ENCODE measurements around the gene LZTS3. TPM values are rescaled to one million over a fixed set of nuclear protein-coding genes. Genes with fewer than 3 reads are reported as not detected.

LZTS3 gene
- total RNA-seq, 2 donors from 2014 or later, result 26.8 to 27.7 TPM

- Histone ChIP-seq H3K4me3 (ENCODE audit: low read length) (peak overlapping the region; percentile 91), H3K27ac (ENCODE audit: low read depth, low read length) (peak overlapping the region; percentile 75), H3K9me3 (ENCODE audit: control insufficient read depth, low read length) (no peaks in the 10 kb centered on the region), H3K4me1 (ENCODE audit: control insufficient read depth, insufficient read depth, low read length) (peaks cover 10% of the 10 kb centered on the region), H3K36me3 (ENCODE audit: control insufficient read depth, insufficient read depth, low read length) (no peaks in the 10 kb centered on the region), H3K27me3 (ENCODE audit: control insufficient read depth, insufficient read depth, low read length, poor library complexity, severe bottlenecking) (no peaks in the 10 kb centered on the region), H3K9ac (ENCODE audit: extremely low read depth, low read length, poor library complexity, severe bottlenecking) (peak overlapping the region; percentile 78)
- Mint-ChIP-seq H3K9me3 (no peaks in the 10 kb centered on the region), H3K27ac (peak overlapping the region; percentile 98), H3K4me1 (peaks cover 40% of the 10 kb centered on the region), H3K4me3 (peak overlapping the region; percentile 88), H3K36me3 (ENCODE audit: low read depth) (peaks cover 2% of the 10 kb centered on the region), H3K27me3 (ENCODE audit: insufficient read depth) (peaks cover 2% of the 10 kb centered on the region)
- WGBS, 2 experiments (ENCODE audit: insufficient coverage in 1 of 2, insufficient read length in 1 of 2), result 0 to 2% methylated on average over 11 to 84 of the region's 84 CpGs
- peak; percentile 48 for TF ChIP-seq CTCF (conservative IDR thresholded peaks at IDR 0.05)
- DNase-seq, result peak; percentile 97
Measured at GRCh38 chr20:3173610-3174441, 477 bp upstream of the LZTS3 start.

- H3K27ac Mint-ChIP-seq, result peak overlapping the region; percentile 84
Measured at GRCh38 chr20:3172126-3172932, 1.0 kb downstream of the LZTS3 start.

More at GRCh38 chr20:3172126-3172932, 1.0 kb downstream of the LZTS3 start:
- Mint-ChIP-seq H3K4me3 (peak overlapping the region; percentile 88), H3K36me3 (ENCODE audit: low read depth) (peaks cover 2% of the 10 kb centered on the region), H3K4me1 (peaks cover 40% of the 10 kb centered on the region), H3K27me3 (ENCODE audit: insufficient read depth) (peaks cover 2% of the 10 kb centered on the region), H3K9me3 (no peaks in the 10 kb centered on the region)
- peak; percentile 52 for DNase-seq
- no peaks in the 10 kb centered on the region for H3K9me3 ChIP-seq (ENCODE audit: control insufficient read depth, low read length)
- H3K36me3 ChIP-seq (ENCODE audit: control insufficient read depth, insufficient read depth, low read length), result no peaks in the 10 kb centered on the region
- H3K27ac ChIP-seq (ENCODE audit: low read depth, low read length), result no peak overlapping the region
- H3K4me1 ChIP-seq (ENCODE audit: control insufficient read depth, insufficient read depth, low read length), result peaks cover 5% of the 10 kb centered on the region
- peak overlapping the region; percentile 64 for H3K9ac ChIP-seq (ENCODE audit: extremely low read depth, low read length, poor library complexity, severe bottlenecking)
- no peak for TF ChIP-seq CTCF (conservative IDR thresholded peaks at IDR 0.05)
- WGBS, 2 experiments (ENCODE audit: insufficient coverage in 1 of 2, insufficient read length in 1 of 2), result 14 to 53% methylated on average over 1 to 5 of the region's 5 CpGs
- peak overlapping the region; percentile 91 for H3K4me3 ChIP-seq (ENCODE audit: low read length)
- H3K27me3 ChIP-seq (ENCODE audit: control insufficient read depth, insufficient read depth, low read length, poor library complexity, severe bottlenecking), result no peaks in the 10 kb centered on the region
